Glutamatergic neuron (in vitro differentiated cells): Measurements from ENCODE around the gene GLCCI1. TPM values are rescaled to one million over a fixed set of nuclear protein-coding genes. Genes with fewer than 3 reads are reported as not detected.
"Not testable (repeated sequence)": the region's sequence is repeated elsewhere in the genome, so short reads cannot be mapped to it uniquely, and the experiment has no call there.

ENCODE experiments used
- DNase-seq: peaks from one replicate; pipeline ENCODE4 v3.0.0; 2022
- H3K27ac Mint-ChIP-seq: one replicate; pipeline ENCODE4 v1.8.0; 2020; ENCODE audit warnings: mild to moderate bottlenecking, mixed read lengths, inconsistent platforms; ENCODE audit not compliant: unreplicated experiment
- H3K27me3 Mint-ChIP-seq: one replicate; pipeline ENCODE4 v1.8.0; 2020; ENCODE audit warnings: mild to moderate bottlenecking, moderate library complexity, mixed read lengths, inconsistent platforms; ENCODE audit not compliant: unreplicated experiment
- H3K36me3 Mint-ChIP-seq: one replicate; pipeline ENCODE4 v1.8.0; 2020; ENCODE audit warnings: mild to moderate bottlenecking, mixed read lengths, inconsistent platforms; ENCODE audit not compliant: unreplicated experiment
- H3K4me1 Mint-ChIP-seq: one replicate; pipeline ENCODE4 v1.8.0; 2020; ENCODE audit warnings: mild to moderate bottlenecking, low read depth, mixed read lengths, inconsistent platforms; ENCODE audit not compliant: unreplicated experiment
- H3K4me3 Mint-ChIP-seq: one replicate; pipeline ENCODE4 v1.8.0; 2020; ENCODE audit warnings: mild to moderate bottlenecking, mixed read lengths, inconsistent platforms; ENCODE audit not compliant: unreplicated experiment
- H3K9me3 Mint-ChIP-seq: one replicate; pipeline ENCODE4 v1.8.0; 2020; ENCODE audit warnings: mild to moderate bottlenecking, moderate library complexity, mixed read lengths, inconsistent platforms; ENCODE audit not compliant: unreplicated experiment
- CTCF ChIP-seq: fragments of 200-600 bp; sonication (generic); IDR thresholded peaks from one replicate; pipeline ENCODE4 v1.5.0; 2021; ENCODE audit not compliant: partially characterized antibody, unreplicated experiment
- total RNA-seq: library from RNA; stranded (reverse); fragmentation: NEBNext Ultra II Directional; extraction: Animal tissue kit (Norgen Biotek cat#: 25700); gene quantifications from one replicate; pipeline ENCODE4 v1.2.1, GENCODE V29; 2021; ENCODE audit not compliant: unreplicated experiment

GLCCI1 gene
- total RNA-seq, 1 donor from 2014 or later: 30.7 TPM

DNA sequence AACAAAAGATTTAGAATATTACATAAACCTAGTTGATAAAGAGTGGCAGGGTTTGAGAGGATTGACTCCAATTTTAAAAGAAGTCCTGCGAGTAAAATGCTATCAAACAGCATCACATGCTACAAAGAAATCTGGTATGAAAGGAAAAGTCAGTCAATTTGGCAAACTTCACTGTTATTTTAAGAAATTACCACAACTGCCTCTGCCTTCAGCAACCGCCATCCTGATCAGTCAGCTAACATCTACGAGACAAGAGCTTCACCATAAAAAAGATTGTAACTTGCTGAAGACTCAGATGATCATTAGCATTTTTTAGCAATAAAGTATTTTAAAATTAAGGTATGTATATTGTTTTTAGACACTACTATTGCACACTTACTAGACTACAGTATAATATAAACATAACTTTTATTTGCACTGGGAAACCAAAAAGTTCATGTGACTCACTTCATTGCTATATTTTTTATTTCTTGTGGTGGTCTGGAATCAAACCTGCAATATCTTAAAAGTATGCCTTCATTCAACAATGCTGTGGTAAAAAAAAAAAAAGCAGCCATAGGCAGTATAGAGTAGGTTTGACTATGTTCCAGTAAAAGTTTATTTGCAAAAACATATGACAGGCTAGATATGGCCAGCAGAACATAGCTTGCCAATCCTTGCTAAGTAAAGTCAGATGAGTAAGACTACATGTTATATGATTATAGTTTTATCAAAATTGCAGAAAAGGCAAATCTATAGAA, 74.4 kb downstream of the GLCCI1 start:
- Mint-ChIP-seq H3K36me3 (peaks cover 9% of the 10 kb centered on the region), H3K27me3 (no peaks in the 10 kb centered on the region), H3K27ac (no peak overlapping the region), H3K4me3 (no peak overlapping the region), H3K4me1 (no peaks in the 10 kb centered on the region), H3K9me3 (no peaks in the 10 kb centered on the region)
- no peak for TF ChIP-seq CTCF
- no peak for DNase-seq

GRCh38 chr7:8044761-8045430, 76.3 kb downstream of the GLCCI1 start:
- H3K36me3 Mint-ChIP-seq: peaks cover 14% of the 10 kb centered on the region
- H3K27me3 Mint-ChIP-seq: no peaks in the 10 kb centered on the region
- no peak for TF ChIP-seq CTCF
- no peak overlapping the region for H3K4me3 Mint-ChIP-seq
- no peak for DNase-seq
- no peaks in the 10 kb centered on the region for H3K4me1 Mint-ChIP-seq
- no peaks in the 10 kb centered on the region for H3K9me3 Mint-ChIP-seq
- H3K27ac Mint-ChIP-seq: no peak overlapping the region

- not testable (repeated sequence) for H3K9me3 Mint-ChIP-seq, H3K36me3 Mint-ChIP-seq, H3K4me3 Mint-ChIP-seq, H3K27ac Mint-ChIP-seq, DNase-seq, H3K4me1 Mint-ChIP-seq, H3K27me3 Mint-ChIP-seq
Measured at GRCh38 chr7:8048067-8048466, 79.5 kb downstream of the GLCCI1 start.

GRCh38 chr7:8051373-8051772, 82.8 kb downstream of the GLCCI1 start:
- DNase-seq: no peak
- no peaks in the 10 kb centered on the region for H3K4me1 Mint-ChIP-seq
- H3K9me3 Mint-ChIP-seq: peaks cover 3% of the 10 kb centered on the region
- no peaks in the 10 kb centered on the region for H3K27me3 Mint-ChIP-seq
- H3K27ac Mint-ChIP-seq: no peak overlapping the region
- no peak for TF ChIP-seq CTCF
- H3K4me3 Mint-ChIP-seq: no peak overlapping the region
- peaks cover 9% of the 10 kb centered on the region for H3K36me3 Mint-ChIP-seq

GRCh38 chr7:8051998-8052397, 83.4 kb downstream of the GLCCI1 start:
- no peak overlapping the region for H3K27ac Mint-ChIP-seq

More at GRCh38 chr7:8051998-8052397, 83.4 kb downstream of the GLCCI1 start:
- TF ChIP-seq CTCF: no peak
- DNase-seq: no peak
- Mint-ChIP-seq H3K27me3 (no peaks in the 10 kb centered on the region), H3K36me3 (peaks cover 9% of the 10 kb centered on the region), H3K9me3 (peaks cover 3% of the 10 kb centered on the region), H3K4me1 (no peaks in the 10 kb centered on the region), H3K4me3 (no peak overlapping the region)
